Esophagus muscularis mucosa (tissue), 4 donors: ENCODE data around the gene PPCS. TPM values are rescaled to one million over a fixed set of nuclear protein-coding genes. Genes with fewer than 3 reads are reported as not detected.

Experiments
- DNase-seq: peaks from one replicate; pipeline ENCODE4 v3.0.0-alpha.2; 2017; ENCODE audit errors: extremely low spot score
- H3K27ac ChIP-seq, 4 donors: fragments of 200-600 bp; sonication (generic); replicated peaks in 1 of 4; 1 replicate in 3 of 4; 2 replicates in 1 of 4; pipeline ENCODE4 v1.5.1; 2016 to 2019; ENCODE audit warnings: mild to moderate bottlenecking in 1 of 4
- H3K27me3 ChIP-seq, 4 donors: fragments of 200-600 bp; sonication (generic); one replicate each; pipeline versions ENCODE4 v1.5.1 to v1.6.0; 2016 to 2019
- H3K36me3 ChIP-seq, 4 donors: fragments of 200-600 bp; sonication (generic); one replicate each; pipeline ENCODE4 v1.5.1; 2016 to 2019
- H3K4me1 ChIP-seq, 4 donors: fragments of 200-600 bp; sonication (generic); one replicate each; pipeline ENCODE4 v1.5.1; 2016 to 2019
- H3K4me3 ChIP-seq, 4 donors: fragments of 200-600 bp; sonication (generic); 1 replicate in 2 of 4; 2 replicates in 2 of 4; pipeline ENCODE4 v1.5.1; 2016 to 2019; ENCODE audit warnings: mild to moderate bottlenecking in 4 of 4, moderate library complexity in 1 of 4
- H3K9me3 ChIP-seq, 4 donors: fragments of 200-600 bp; sonication (generic); 1 replicate in 3 of 4; 2 replicates in 1 of 4; pipeline ENCODE4 v1.5.1; 2016 to 2019
- EP300 ChIP-seq: sonication (generic); formaldehyde crosslinking; IDR thresholded peaks from one replicate; pipeline ENCODE4 v1.6.1; 2017; ENCODE audit warnings: antibody characterized with exemption
- POLR2A ChIP-seq: fragments of 450-650 bp; IDR thresholded peaks from one replicate; pipeline ENCODE4 v1.6.1; 2017; ENCODE audit warnings: antibody characterized with exemption, moderate library complexity, mild to moderate bottlenecking, low read depth
- POLR2AphosphoS5 ChIP-seq, 2 donors: sonication (generic); formaldehyde crosslinking; IDR thresholded peaks; one replicate each; pipeline ENCODE4 v1.6.1; 2017; ENCODE audit warnings: antibody characterized with exemption in 2 of 2
- WGBS: methylation state at CpG from one replicate; pipeline ENCODE4 v1.1.5; 2018; 5-methylcytosine and 5-hydroxymethylcytosine counted together
- intact Hi-C: fragments of 100-400 bp; cut with DNase I; formaldehyde crosslinking; loops from one replicate; pipeline ENCODE4 v1.15.1; 2023
- total RNA-seq, 4 donors: library from RNA; depleted of rRNA; stranded (reverse); fragments of >200 nt; gene quantifications; one replicate each; pipeline versions ENCODE4 v1.1.0 to v1.2.1, GENCODE V29; 2016
- TF ChIP-seq, protein P1 (sequence below), 3 experiments: fragments of 200-600 bp in 2 of 3; fragments of 450-650 bp in 1 of 3; sonication (generic) in 2 of 3; IDR thresholded peaks; one replicate each; pipeline ENCODE4 v1.5.1; 2017 to 2019; ENCODE audit warnings: antibody characterized with exemption in 3 of 3, mild to moderate bottlenecking in 2 of 3, moderate library complexity in 1 of 3

Gene PPCS
- total RNA-seq, 4 donors from 2014 or later = 59.1 to 105 (median 90.6) TPM

- Histone ChIP-seq H3K27me3 (no peaks in the 10 kb centered on the region), H3K4me1 (peaks cover 21 to 34% (median 29%) of the 10 kb centered on the region in 4 donors), H3K4me3 (no peak overlapping the region), H3K27ac (no peak overlapping the region), H3K36me3 (no peaks in the 10 kb centered on the region), H3K9me3 (no peaks in the 10 kb centered on the region)
- intact Hi-C loops = no loop called here
- 89% methylated on average over 4 of the region's 4 CpGs for WGBS
- DNase-seq = no peak
- TF ChIP-seq POLR2A = no peak
- no peak for TF ChIP-seq POLR2AphosphoS5 (IDR thresholded peaks at IDR 0.05)
- TF ChIP-seq EP300 = no peak
- TF ChIP-seq, protein P1, sequence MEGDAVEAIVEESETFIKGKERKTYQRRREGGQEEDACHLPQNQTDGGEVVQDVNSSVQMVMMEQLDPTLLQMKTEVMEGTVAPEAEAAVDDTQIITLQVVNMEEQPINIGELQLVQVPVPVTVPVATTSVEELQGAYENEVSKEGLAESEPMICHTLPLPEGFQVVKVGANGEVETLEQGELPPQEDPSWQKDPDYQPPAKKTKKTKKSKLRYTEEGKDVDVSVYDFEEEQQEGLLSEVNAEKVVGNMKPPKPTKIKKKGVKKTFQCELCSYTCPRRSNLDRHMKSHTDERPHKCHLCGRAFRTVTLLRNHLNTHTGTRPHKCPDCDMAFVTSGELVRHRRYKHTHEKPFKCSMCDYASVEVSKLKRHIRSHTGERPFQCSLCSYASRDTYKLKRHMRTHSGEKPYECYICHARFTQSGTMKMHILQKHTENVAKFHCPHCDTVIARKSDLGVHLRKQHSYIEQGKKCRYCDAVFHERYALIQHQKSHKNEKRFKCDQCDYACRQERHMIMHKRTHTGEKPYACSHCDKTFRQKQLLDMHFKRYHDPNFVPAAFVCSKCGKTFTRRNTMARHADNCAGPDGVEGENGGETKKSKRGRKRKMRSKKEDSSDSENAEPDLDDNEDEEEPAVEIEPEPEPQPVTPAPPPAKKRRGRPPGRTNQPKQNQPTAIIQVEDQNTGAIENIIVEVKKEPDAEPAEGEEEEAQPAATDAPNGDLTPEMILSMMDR (IDR thresholded peaks at IDR 0.05) = no peak
Measured at GRCh38 chr1:42424201-42424600, 32.1 kb upstream of the PPCS start.

GRCh38 chr1:42427240-42427639 is 29.1 kb upstream of the PPCS start:
- intact Hi-C loops = no loop called here
- 66% methylated on average over 4 of the region's 4 CpGs for WGBS
- no peak for TF ChIP-seq POLR2A
- TF ChIP-seq, protein P1 (IDR thresholded peaks at IDR 0.05) = no peak
- TF ChIP-seq POLR2AphosphoS5 (IDR thresholded peaks at IDR 0.05) = no peak
- no peak for TF ChIP-seq EP300
- no peaks in the 10 kb centered on the region for H3K27me3 ChIP-seq
- H3K36me3 ChIP-seq = no peaks in the 10 kb centered on the region
- H3K9me3 ChIP-seq = no peaks in the 10 kb centered on the region
- DNase-seq = no peak
- H3K27ac ChIP-seq = no peak overlapping the region
- peaks cover 0 to 6% (median 1%) of the 10 kb centered on the region in 4 donors for H3K4me1 ChIP-seq
- no peak overlapping the region for H3K4me3 ChIP-seq

GRCh38 chr1:42429603-42430002 is 26.7 kb upstream of the PPCS start:
- H3K4me3 ChIP-seq = no peak overlapping the region
- no peak overlapping the region for H3K27ac ChIP-seq
- no peaks in the 10 kb centered on the region for H3K36me3 ChIP-seq
- peaks cover 0 to 3% (median 0%) of the 10 kb centered on the region in 4 donors for H3K4me1 ChIP-seq
- H3K9me3 ChIP-seq = no peaks in the 10 kb centered on the region
- H3K27me3 ChIP-seq = no peaks in the 10 kb centered on the region
- 83% methylated on average over 1 of the region's 1 CpG for WGBS
- intact Hi-C loops = no loop called here
- TF ChIP-seq, protein P1 (IDR thresholded peaks at IDR 0.05) = no peak
- TF ChIP-seq EP300 (no peak), POLR2A (no peak)
- no peak for DNase-seq

DNA sequence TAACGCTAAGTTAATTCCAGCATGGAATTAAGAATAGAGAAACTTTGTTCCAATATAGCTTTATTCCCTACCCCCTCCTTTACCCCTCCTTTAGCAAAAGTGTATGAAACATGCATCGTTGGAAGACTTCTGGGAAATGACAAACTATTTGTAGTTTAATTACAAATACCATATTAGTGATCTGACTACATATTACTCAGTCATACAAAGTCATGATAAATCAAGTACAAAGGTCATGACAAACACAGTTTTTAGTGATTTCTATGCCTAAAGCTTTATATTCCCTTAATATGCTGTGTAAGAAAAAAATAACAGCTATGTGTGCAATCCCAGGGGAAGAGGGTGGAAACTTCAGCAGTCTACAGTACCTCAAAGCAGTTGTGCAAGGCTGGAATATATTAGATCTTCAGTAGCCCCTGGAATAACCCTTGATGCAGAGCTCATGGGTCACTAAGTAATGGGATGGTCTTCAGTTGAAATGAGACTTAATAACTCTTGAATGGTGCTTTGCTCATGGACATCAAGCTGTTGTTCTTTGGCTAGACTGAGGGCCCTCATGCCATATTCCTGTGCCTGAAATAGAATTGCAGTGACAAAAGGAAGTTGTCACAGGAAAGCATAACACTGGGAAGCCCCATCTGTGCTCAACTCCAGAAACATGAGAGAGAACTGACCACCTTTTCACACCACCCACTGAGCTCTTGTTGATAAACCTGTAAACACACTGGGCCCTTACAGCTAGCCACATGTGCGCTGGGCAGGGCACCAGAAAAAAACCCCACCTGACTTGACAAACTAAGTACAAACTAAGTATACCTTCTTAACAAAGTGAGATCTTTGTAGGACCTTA is 25.8 kb upstream of the PPCS start:
- H3K27me3 ChIP-seq = no peaks in the 10 kb centered on the region

More for the DNA sequence above, 25.8 kb upstream of the PPCS start:
- Histone ChIP-seq H3K36me3 (no peaks in the 10 kb centered on the region), H3K4me1 (peaks cover 0 to 3% (median 0%) of the 10 kb centered on the region in 4 donors), H3K27ac (no peak overlapping the region), H3K4me3 (no peak overlapping the region), H3K9me3 (no peaks in the 10 kb centered on the region)
- DNase-seq = no peak
- WGBS = 92% methylated on average over 3 of the region's 3 CpGs
- TF ChIP-seq, protein P1 (IDR thresholded peaks at IDR 0.05) = no peak
- TF ChIP-seq EP300 (no peak), POLR2AphosphoS5 (IDR thresholded peaks at IDR 0.05) (no peak), POLR2A (no peak)
- intact Hi-C loops = no loop called here
